OCI-LY3 (cell line): ENCODE measurements around the gene RUFY3.
A peak's percentile ranks its signal among the peaks of the same experiment; 100 is the strongest.
"Not testable (repeated sequence)": the region's sequence is repeated elsewhere in the genome, so short reads cannot be mapped to it uniquely, and the experiment has no call there.

ENCODE experiments used
- H2AFZ ChIP-seq: fragments of 200-600, 300-600 bp; shearing (Covaris generic); 2 replicates; pipeline ENCODE4 v1.6.0; 2014; ENCODE audit warnings: antibody characterized with exemption, low read depth, low read length
- H3K27ac ChIP-seq: fragments of 200-600, 300-600 bp; sonication (generic); 2 replicates; pipeline ENCODE4 v1.5.1; 2014; ENCODE audit warnings: mild to moderate bottlenecking, low read length, moderate library complexity, mixed read lengths
- H3K27me3 ChIP-seq: fragments of 200-600, 300-600 bp; sonication (generic); 2 replicates; pipeline ENCODE4 v1.6.1; 2014; ENCODE audit warnings: low read depth, low read length, mixed read lengths
- H3K36me3 ChIP-seq: fragments of 200-600, 300-600 bp; sonication (generic); replicated peaks from 2 replicates; pipeline ENCODE3; 2014; ENCODE audit warnings: low read depth, low read length, mixed read lengths
- H3K4me1 ChIP-seq: fragments of 300-600, 200-600 bp; sonication (generic); 2 replicates; pipeline ENCODE4 v1.6.1; 2014; ENCODE audit warnings: low read length, mixed read lengths
- H3K4me2 ChIP-seq: fragments of 200-600, 300-600 bp; sonication (generic); 2 replicates; pipeline ENCODE4 v1.6.1; 2014; ENCODE audit warnings: low read length, mixed read lengths
- H3K4me3 ChIP-seq: fragments of 300-600, 200-600 bp; sonication (generic); 2 replicates; pipeline ENCODE4 v1.5.1; 2014; ENCODE audit warnings: antibody characterized with exemption, mild to moderate bottlenecking, low read length, moderate library complexity
- H3K79me2 ChIP-seq: fragments of 300-600, 200-600 bp; shearing (Covaris generic); 2 replicates; pipeline ENCODE4 v1.6.1; 2014; ENCODE audit warnings: mild to moderate bottlenecking, low read length, mixed read lengths
- H3K9ac ChIP-seq: fragments of 300-600, 200-600 bp; shearing (Covaris generic); 2 replicates; pipeline ENCODE4 v1.6.0; 2014; ENCODE audit warnings: mild to moderate bottlenecking, low read length, moderate library complexity
- H3K9me3 ChIP-seq: fragments of 200-600, 300-600 bp; shearing (Covaris generic); 2 replicates; pipeline ENCODE4 v1.6.1; 2014; ENCODE audit warnings: low read length, mixed read lengths; ENCODE audit not compliant: insufficient read depth
- H4K20me1 ChIP-seq: fragments of 200-600, 300-600 bp; sonication (generic); 2 replicates; pipeline ENCODE4 v1.6.1; 2016; ENCODE audit warnings: low read length, mixed read lengths; ENCODE audit not compliant: insufficient read depth
- EZH2phosphoT487 ChIP-seq: fragments of 200-600 bp; shearing (Covaris generic); IDR thresholded peaks from 2 replicates; pipeline ENCODE4 v1.6.1; 2018; ENCODE audit warnings: antibody characterized with exemption, mixed run types, low read depth
- TF ChIP-seq, protein P1 (sequence below): fragments of 200-600, 300-600 bp; sonication (generic); IDR thresholded peaks from 2 replicates; pipeline ENCODE4 v1.5.1; 2014; ENCODE audit warnings: antibody characterized with exemption, low read length, low read depth

Gene RUFY3

DNA sequence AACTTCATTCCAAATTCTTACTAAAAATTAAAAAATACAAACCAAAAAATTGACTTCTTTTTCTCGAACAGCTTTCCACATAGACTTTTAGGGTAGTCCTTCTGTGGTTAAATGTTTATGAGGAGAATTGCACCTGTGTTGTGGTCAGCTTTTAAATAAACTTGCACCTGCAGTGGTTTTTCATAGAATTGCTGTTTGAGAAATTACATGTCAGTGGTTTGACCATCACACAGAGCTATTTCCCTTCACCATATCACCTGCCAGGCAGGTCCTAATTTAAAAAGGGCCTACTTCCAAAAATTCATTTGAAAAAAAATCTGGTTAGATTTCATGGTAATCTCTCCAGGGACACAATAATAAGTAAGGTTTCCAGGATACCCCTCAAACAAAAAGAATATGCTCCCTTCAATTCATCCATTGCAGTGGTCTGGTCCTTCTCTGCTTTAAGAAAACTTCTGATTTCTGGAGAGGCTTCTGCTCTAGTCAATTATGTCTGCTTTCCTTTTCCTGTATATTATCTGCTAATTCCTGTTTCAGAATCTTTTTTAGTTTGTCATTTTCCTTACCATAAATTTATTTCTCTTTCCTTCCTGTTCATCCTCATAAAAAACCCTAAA, 43.3 kb upstream of the RUFY3 start:
- Histone ChIP-seq H2AFZ (no peak overlapping the region), H3K27me3 (no peaks in the 10 kb centered on the region), H3K4me2 (peak overlapping the region; percentile 32), H3K4me3 (no peak overlapping the region), H4K20me1 (no peaks in the 10 kb centered on the region), H3K9ac (no peak overlapping the region), H3K9me3 (no peaks in the 10 kb centered on the region), H3K27ac (no peak overlapping the region; the same call in 1 of the 2 replicates), H3K36me3 (no peaks in the 10 kb centered on the region), H3K79me2 (no peaks in the 10 kb centered on the region), H3K4me1 (peaks cover 54% of the 10 kb centered on the region)
- TF ChIP-seq EZH2phosphoT487, result no peak
- TF ChIP-seq, protein P1, sequence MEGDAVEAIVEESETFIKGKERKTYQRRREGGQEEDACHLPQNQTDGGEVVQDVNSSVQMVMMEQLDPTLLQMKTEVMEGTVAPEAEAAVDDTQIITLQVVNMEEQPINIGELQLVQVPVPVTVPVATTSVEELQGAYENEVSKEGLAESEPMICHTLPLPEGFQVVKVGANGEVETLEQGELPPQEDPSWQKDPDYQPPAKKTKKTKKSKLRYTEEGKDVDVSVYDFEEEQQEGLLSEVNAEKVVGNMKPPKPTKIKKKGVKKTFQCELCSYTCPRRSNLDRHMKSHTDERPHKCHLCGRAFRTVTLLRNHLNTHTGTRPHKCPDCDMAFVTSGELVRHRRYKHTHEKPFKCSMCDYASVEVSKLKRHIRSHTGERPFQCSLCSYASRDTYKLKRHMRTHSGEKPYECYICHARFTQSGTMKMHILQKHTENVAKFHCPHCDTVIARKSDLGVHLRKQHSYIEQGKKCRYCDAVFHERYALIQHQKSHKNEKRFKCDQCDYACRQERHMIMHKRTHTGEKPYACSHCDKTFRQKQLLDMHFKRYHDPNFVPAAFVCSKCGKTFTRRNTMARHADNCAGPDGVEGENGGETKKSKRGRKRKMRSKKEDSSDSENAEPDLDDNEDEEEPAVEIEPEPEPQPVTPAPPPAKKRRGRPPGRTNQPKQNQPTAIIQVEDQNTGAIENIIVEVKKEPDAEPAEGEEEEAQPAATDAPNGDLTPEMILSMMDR, result no peak

DNA sequence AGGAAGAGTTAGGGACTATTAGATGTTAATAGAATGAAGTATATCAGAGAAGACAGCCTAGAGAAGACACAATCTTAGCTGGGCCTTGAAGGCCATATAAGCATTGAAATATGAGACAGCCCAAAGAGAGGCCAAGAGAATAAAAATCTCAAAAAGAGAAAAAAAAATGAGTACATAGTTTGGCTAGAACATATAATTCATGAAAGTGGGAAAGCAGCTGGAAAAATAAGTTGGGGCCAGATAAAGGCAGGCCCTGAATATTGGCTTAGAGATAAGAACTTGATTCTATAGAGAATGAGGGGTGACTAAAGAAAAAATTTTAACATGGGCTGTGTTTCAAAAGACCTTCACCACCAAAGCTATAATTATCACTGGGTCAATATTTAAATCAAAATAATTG, 40.8 kb upstream of the RUFY3 start:
- no peak overlapping the region for H3K4me2 ChIP-seq
- H3K27ac ChIP-seq, result no peak overlapping the region; the same call in 1 of the 2 replicates
- H3K27me3 ChIP-seq, result no peaks in the 10 kb centered on the region
- no peaks in the 10 kb centered on the region for H3K36me3 ChIP-seq
- H3K9ac ChIP-seq, result no peak overlapping the region
- no peaks in the 10 kb centered on the region for H3K9me3 ChIP-seq
- H2AFZ ChIP-seq, result no peak overlapping the region
- no peaks in the 10 kb centered on the region for H4K20me1 ChIP-seq
- no peak overlapping the region for H3K4me3 ChIP-seq
- H3K79me2 ChIP-seq, result no peaks in the 10 kb centered on the region
- TF ChIP-seq, protein P1, result no peak
- TF ChIP-seq EZH2phosphoT487, result no peak
- peaks cover 50% of the 10 kb centered on the region for H3K4me1 ChIP-seq

DNA sequence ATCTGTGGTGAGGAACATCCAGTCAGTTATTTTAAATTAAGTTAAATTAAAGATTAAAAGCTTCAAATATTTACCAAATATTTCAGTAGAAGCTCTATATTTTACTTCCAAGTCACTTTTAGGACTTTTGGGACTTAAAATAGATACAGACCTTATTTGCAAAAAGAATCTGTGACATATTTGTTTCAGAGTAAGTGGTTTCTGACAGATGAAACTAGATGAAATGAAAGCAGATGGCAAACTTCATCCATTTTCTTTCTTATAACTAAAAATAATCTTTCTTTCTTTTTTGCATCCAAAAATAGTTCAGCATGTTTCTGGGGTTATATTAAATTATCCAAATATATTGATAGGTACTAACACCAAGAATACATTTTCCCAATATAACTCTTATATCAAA, 40.1 kb upstream of the RUFY3 start:
- H3K9me3 ChIP-seq, result no peaks in the 10 kb centered on the region
- TF ChIP-seq, protein P1, result no peak
- TF ChIP-seq EZH2phosphoT487, result no peak
- no peak overlapping the region; the same call in 1 of the 2 replicates for H3K27ac ChIP-seq
- no peak overlapping the region for H2AFZ ChIP-seq
- no peaks in the 10 kb centered on the region for H3K27me3 ChIP-seq
- H3K4me1 ChIP-seq, result peaks cover 42% of the 10 kb centered on the region
- H3K9ac ChIP-seq, result no peak overlapping the region
- H3K4me3 ChIP-seq, result no peak overlapping the region
- no peaks in the 10 kb centered on the region for H3K79me2 ChIP-seq
- H4K20me1 ChIP-seq, result no peaks in the 10 kb centered on the region
- H3K4me2 ChIP-seq, result no peak overlapping the region
- H3K36me3 ChIP-seq, result no peaks in the 10 kb centered on the region

DNA sequence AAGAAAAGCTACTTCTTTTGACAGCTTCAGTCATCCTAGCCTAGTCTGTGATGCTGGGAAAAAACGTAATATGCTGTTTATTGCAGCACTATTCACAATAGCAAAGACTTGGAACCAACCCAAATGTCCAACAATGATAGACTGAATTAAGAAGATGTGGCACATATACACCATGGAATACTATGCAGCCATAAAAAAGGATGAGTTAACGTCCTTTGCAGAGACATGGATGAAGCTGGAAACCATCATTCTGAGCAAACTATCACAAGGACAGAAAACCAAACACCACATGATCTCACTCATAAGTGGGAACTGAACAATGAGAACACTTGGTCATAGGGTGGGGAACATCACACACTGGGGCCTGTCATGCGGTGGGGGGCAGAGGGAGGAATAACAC, 39.6 kb upstream of the RUFY3 start:
- H3K4me3 ChIP-seq, H3K9me3 ChIP-seq, H3K36me3 ChIP-seq, H3K27me3 ChIP-seq, H3K27ac ChIP-seq, H3K9ac ChIP-seq, H3K79me2 ChIP-seq, H3K4me2 ChIP-seq, H4K20me1 ChIP-seq, H2AFZ ChIP-seq: not testable (repeated sequence)
- peaks cover 38% of the 10 kb centered on the region for H3K4me1 ChIP-seq
